ENCODE data around the gene HTN1.
"Not testable (repeated sequence)": the region's sequence is repeated elsewhere in the genome, so short reads cannot be mapped to it uniquely, and the experiment has no call there.

Gene HTN1
- total RNA-seq: 0 to 0.35 (median 0.09) reads per million in 4 experiments

DNA sequence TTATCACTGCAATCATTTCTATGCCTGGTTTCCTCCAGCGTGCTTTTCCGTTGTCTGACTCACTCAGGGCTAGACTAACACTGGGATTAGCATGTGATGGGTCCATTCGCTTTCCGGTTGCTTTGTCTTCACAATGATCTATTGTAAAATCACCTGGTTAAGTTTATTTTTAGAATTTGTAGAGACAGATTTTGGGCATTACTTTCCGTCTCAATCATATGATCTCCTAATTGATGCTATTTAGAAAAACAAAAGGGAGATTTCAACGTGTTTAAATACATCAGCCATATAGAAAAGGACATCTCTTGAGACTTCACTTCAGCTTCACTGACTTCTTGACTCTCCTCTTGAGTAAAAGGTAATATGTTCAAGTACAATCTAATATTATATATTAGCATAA is at the start of gene HTN1:
Gene HTN1, plus strand, starts transcription at position 301 of the 400 bp plus-strand sequence. CDS start 2,639 bp downstream, outside the sequence.
- not testable (repeated sequence) for DNase-seq

DNA sequence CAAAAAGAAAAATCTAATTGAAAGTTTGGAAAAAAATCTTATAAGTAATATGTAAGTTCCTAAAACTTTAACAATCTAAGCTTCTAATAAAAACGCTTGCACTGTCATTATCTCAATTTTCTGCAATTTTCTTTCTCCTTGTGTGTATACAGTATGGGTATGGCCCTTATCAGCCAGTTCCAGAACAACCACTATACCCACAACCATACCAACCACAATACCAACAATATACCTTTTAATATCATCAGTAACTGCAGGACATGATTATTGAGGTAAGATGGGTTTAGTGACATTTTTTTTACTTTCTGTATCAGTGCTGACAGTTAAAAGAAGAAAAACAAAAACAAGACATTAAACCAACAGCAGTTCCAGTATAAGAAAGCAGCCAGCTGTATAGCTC is 49.5 kb upstream of the HTN1 start:
- DNase-seq: no peak

- DNase-seq: no peak
These were observed 47.7 kb upstream of the HTN1 start for GRCh38 chr4:70002507-70002906.

DNA sequence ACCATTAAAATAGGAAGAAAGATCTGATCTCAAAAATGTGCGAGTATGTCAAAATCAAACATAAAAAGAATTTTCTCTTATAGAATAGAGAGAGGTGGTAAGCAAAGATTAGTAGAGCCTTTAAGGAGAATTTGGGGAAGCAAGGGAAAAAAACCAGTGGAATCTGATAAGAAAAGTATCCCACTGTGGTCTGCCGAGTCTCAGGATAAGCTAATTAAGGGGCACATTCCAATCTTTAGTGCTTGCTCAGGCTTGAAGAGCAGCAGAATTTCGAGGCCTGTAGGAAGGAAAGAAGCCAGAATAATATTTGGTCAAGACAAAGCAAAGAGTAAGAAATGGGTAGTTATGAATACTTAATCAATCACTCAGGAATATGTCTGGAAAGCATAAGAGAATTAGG is 41.5 kb upstream of the HTN1 start:
- no peak for DNase-seq

- not testable (repeated sequence) for DNase-seq
These were observed 31.2 kb upstream of the HTN1 start for GRCh38 chr4:70019006-70019405.

GRCh38 chr4:70023218-70023617 is 27.0 kb upstream of the HTN1 start:
- DNase-seq: no peak

DNA sequence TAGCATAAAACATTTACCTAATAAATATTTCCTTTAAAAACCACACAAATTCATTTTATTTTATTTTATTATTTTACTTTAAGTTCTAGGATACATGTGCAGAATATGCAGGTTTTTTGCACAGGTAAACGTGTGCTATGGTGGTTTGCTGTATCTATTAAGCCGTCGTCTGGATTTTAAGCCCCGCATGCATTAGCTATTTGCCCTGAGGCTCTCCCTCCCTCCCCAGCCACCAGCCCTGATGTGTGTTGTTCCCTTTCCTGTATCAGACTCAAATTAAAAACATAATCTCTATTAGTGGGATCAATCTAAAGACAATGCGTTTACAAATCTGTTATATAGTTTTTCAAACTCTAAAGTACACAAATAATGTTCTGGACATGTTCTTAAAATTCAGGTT is 23.2 kb upstream of the HTN1 start:
- no peak for DNase-seq

- DNase-seq: not testable (repeated sequence)
These were observed 22.1 kb upstream of the HTN1 start, which contains the start of gene HTN3 for GRCh38 chr4:70028159-70028558. Gene HTN3 (plus strand): TSS chr4:70028459. CDS start chr4:70030741, 2,282 bp downstream.

DNA sequence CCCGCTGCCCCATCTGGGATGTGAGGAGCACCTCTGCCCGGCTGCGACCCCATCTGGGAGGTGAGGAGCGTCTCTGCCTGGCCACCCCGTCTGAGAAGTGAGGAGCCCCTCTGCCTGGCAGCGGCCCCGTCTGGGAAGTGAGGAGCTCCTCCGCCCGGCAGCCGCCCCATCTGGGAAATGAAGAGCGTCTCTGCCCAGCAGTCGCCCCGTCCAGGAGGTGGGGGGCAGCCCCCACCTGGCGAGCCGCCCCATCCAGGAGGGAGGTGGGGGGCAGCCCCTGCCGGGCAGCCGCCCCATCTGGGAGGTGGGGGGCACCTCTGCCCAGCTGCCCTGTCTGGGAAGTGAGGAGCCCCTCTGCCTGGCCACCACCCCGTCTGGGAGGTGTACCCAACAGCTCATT is 12.7 kb upstream of the HTN1 start:
- DNase-seq: not testable (repeated sequence)

DNA sequence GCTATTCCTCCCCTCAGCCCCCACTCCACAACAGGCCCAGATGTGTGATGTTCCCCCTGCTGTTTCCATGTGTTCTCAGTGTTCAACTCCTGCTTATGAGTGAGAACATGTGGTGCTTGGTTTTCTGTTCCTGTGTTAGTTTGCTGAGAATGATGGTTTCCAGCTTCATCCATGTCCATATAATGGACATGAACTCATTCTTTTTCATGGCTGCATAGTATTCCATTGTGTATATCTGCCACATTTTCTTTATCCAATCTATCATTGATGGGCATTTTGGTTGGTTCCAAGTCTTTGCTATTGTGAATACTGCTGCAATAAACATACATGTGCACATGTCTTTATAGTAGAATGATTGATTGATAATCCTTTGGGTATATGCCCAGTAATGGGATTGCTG is 10.3 kb upstream of the HTN1 start:
- not testable (repeated sequence) for DNase-seq

DNA sequence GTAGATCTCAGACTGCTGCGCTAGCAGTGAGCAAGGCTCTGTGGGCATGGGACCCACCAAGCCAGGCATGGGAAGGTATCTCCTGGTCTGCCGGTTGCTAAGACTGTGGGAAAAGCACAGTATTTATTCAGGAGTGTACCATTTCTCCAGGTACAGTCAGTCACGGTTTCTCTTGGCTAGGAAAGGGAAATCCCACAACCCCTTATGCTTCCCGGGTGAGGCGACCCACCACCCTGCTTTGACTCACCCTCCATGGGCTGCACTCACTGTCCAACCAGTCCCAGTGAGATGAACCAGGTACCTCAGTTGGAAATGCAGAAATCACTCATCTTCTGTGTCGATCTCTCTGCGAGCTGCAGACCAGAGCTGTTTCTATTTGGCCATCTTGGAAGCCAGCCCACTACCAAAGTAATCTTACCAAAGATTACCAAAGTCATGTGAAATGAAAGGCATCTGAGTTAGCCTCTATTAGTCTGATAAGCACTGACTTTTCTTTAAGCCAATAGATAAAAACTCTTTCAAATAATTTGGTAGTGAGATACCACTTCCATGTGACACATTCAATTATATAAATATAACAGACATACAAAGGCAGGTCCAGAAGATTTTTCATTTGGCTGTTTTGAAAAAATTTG is 8.5 kb upstream of the HTN1 start:
- no peak for DNase-seq

GRCh38 chr4:70056534-70056933 is 6.3 kb downstream of the HTN1 start:
- not testable (repeated sequence) for DNase-seq

- DNase-seq: no peak
These were observed 7.4 kb downstream of the HTN1 start for GRCh38 chr4:70057651-70058050.

DNA sequence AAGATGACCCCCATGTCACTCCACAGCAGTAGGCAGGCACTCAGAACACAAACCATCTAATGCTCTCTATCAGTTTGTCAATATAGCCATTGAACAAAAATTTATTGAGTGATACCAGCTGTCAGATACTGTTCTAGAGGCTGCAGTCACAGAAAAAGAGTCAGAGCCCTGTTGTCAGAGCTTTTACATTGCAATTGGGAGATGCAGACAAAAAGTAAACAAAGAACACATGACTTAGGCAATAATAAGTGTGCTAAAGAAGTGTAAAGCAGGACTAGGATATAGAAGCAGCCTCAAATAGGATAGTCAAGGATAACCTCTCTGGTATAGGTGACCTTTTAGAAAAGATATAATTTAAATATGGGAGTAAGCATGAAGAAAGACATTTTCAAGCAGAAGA is 8.9 kb downstream of the HTN1 start:
- DNase-seq: no peak

DNA sequence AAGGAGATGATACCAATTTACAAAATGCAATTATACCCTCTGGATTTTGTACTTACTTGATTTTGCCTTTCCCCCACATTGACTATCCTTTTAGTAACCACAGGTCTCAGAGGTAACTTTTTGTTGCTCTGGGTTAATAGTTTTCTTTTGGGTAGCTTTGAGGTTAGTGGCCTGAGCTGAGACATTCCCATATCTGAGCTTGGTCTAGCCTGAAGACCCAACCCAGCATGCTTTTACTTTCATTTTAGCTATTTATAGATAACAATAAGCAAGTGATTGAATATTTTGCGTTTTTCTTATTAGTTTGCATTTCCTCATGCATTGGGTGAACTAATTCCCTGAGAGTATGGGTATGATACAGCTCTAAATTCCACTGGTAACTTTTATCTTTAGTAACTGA is 11.8 kb downstream of the HTN1 start:
- DNase-seq: no peak

- no peak for DNase-seq
These were observed 30.0 kb downstream of the HTN1 start for GRCh38 chr4:70080205-70080604.

DNA sequence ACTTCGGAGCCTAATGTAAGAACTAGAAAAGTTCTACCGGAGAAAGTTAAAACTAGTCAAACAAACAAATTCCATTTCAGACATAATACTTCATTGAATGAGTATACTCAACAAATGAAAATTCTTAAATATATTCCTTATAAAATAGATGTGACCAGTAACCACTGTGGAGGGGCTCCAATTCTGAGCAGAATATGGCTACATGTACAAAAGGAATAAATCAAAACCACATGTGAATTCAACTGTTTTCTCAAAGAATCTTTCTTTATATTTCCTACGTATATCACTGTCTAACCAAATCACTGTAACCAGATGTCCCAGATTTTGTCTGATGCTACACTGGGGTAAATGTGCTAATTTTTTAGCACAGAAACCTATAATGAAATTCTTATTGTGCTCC is 49.0 kb downstream of the HTN1 start:
- DNase-seq: no peak

Data from effector CD8-positive, alpha-beta T cell (primary cell).